ENCODE measurements around the gene SYNGR3.

GRCh38 chr16:1976951-1977874 is 12.6 kb upstream of the SYNGR3 start:
- TF ChIP-seq, protein P1, sequence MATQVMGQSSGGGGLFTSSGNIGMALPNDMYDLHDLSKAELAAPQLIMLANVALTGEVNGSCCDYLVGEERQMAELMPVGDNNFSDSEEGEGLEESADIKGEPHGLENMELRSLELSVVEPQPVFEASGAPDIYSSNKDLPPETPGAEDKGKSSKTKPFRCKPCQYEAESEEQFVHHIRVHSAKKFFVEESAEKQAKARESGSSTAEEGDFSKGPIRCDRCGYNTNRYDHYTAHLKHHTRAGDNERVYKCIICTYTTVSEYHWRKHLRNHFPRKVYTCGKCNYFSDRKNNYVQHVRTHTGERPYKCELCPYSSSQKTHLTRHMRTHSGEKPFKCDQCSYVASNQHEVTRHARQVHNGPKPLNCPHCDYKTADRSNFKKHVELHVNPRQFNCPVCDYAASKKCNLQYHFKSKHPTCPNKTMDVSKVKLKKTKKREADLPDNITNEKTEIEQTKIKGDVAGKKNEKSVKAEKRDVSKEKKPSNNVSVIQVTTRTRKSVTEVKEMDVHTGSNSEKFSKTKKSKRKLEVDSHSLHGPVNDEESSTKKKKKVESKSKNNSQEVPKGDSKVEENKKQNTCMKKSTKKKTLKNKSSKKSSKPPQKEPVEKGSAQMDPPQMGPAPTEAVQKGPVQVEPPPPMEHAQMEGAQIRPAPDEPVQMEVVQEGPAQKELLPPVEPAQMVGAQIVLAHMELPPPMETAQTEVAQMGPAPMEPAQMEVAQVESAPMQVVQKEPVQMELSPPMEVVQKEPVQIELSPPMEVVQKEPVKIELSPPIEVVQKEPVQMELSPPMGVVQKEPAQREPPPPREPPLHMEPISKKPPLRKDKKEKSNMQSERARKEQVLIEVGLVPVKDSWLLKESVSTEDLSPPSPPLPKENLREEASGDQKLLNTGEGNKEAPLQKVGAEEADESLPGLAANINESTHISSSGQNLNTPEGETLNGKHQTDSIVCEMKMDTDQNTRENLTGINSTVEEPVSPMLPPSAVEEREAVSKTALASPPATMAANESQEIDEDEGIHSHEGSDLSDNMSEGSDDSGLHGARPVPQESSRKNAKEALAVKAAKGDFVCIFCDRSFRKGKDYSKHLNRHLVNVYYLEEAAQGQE (IDR thresholded peaks at IDR 0.05; ENCODE audit: low read depth) = no peak
- TF ChIP-seq CREB1 (IDR thresholded peaks at IDR 0.05; ENCODE audit: low read depth) (no peak), TCF12 (IDR thresholded peaks at IDR 0.05; ENCODE audit: low read depth) (no peak)
